ENCODE results near the gene HNRNPM.
"Not testable (repeated sequence)": the region's sequence is repeated elsewhere in the genome, so short reads cannot be mapped to it uniquely, and the experiment has no call there.

The HNRNPM gene

DNA sequence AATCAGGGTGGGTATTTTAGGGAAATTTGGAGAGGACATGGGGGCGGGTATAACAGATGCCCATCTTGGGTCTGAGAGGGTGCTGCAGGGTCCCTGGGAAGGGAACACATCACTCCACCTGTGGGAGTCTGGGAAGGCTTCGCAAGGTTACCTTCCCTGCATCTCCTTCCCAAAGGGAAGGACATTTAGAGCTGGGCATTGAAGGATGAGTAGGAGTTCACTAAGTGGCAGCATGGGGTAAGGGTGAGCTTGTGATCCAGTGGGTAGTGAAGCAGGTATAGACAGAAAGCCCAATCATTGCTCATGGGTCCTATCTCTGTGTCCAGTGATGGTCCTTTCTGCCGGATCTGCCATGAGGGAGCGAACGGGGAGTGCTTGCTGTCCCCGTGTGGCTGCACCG, 18.5 kb upstream of the HNRNPM start:
- FAIRE-seq (no peak), DNase-seq (ENCODE audit: low spot score) (no peak)

DNA sequence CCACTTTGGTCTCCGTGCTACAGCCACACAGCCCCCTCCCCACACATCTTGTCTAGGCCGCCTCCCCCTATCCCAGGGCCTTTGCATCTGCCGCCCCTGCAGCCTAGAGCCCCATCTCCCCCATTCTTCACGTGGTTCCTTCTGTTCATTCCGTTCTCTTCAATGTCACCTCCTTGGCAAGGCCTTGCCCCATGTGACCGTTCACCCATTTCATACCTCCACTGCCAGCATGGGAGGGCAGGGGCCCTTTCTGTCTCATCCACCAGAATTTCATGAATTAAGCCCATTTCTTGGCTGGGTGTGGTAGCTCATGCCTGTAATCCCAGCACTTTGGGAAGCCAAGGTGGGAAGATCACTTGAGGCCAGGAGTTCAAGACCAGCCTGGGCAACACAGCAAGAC, 15.7 kb upstream of the HNRNPM start:
- no peak for DNase-seq (ENCODE audit: low spot score)
- FAIRE-seq = no peak

DNA sequence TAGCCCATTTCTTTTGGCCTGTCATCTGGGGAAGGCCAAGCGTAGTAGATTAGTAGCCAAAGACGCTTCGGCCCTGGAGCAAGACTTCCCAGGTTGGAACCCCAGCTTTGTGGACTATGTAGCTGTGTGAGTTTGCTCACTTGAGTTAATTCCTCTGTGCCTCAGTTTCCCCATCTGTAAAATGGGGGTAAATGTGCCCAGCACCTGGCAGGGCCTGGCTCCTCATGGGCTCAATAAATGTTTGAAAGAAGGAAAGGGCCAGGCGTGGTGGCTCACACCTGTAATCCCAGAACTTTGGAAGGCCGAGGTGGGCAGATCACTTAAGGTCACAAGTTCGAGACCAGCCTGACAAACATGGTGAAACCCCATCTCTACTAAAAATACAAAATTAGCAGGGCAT, 14.9 kb upstream of the HNRNPM start:
- no peak for DNase-seq (ENCODE audit: low spot score)
- no peak for FAIRE-seq

DNA sequence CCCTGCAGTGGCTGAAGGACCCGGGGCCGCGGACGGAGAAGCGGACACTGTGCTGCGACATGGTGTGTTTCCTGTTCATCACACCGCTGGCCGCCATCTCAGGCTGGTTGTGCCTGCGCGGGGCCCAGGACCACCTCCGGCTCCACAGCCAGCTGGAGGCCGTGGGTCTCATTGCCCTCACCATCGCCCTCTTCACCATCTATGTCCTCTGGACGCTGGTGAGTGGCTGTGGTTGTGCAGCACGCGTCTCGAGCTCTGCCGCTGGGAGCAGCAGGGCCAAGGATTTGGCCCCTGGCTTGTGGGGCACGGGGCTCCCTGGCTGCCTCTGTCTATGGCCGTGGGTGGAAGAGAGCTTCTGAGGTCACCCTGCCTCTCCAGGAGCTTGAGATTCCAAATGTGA, 14.1 kb upstream of the HNRNPM start:
- no peak for DNase-seq (ENCODE audit: low spot score)
- no peak for FAIRE-seq

DNA sequence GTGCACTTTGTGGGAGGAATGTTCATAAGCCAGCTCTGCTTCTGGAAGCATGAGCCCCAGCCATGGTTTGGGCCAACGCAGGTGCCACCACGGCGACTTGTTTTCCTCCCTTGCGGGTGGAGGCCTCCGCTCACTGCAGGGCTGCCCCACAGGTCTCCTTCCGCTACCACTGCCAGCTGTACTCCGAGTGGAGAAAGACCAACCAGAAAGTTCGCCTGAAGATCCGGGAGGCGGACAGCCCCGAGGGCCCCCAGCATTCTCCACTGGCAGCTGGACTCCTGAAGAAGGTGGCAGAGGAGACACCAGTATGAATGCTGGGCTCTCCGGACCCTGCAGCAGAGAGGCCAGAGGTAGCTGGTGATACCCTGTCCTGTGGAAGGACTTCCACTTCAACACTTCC, 6.5 kb upstream of the HNRNPM start:
- DNase-seq (ENCODE audit: low spot score) (no peak), FAIRE-seq (no peak)

DNA sequence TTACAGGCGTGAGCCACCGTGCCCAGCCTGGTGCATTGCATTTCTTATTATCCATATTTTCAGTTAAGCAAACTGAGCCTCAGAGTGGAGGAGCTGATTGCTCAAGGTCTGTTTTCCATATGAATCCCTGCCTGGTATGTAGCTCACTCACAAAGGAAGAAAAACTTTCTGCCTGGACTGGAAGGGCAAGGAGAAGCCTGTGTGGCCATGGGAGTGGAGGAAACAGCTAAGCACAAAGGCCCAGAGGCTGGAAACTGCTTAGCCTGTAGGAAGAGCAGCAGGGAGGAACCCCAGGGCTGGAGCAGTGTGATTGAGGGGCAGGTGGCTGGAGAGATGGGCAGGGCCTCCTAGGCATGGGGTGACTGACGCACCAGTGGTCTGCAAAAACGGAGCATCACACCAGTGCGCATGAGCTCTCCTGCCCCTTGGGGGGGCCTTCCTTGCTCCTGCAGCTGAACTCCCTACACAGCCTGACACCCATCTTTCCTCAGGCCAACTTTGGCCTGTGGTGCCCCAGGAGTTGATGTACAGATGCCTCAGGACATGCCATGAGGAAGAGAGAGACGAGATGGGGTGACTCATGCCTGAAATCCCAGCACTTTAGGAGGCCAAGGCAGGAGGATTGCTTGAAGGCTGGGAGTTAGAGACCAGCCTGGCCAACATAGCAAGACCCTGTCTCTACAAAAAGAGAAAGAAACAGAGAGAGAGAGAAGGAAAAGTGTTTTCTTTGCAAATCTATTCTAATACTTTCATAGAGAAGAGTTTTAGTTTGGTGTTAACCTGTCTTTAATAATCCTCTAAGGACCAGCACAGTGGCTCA, 2.8 kb upstream of the HNRNPM start:
- FAIRE-seq (no peak), DNase-seq (ENCODE audit: low spot score) (no peak)

DNA sequence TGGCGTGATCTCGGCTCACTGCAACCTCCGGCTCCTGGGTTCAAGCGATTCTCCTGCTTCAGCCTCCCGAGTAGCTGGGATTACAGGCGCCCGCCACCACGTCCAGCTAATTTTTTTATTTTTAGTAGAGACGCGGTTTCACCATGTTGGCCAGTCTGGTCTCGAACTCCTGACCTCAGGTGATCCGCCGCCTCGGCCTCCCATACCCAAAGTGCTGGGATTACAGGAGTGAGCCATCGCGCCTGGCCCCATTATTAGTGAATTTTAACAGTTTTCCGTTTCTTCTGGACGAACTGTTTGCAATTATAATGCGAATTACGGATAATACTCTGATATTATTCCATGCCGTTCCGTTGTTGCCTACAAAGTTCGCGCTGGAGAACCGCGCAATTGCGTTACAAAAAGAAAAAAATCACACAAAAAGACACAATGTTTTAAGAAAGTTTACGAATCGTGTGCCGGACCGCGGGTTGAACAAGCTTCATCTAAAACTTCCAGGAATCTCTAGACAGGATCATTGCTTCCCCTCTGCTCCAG, 567 bp upstream of the HNRNPM start:
- FAIRE-seq = not testable (repeated sequence)

DNA sequence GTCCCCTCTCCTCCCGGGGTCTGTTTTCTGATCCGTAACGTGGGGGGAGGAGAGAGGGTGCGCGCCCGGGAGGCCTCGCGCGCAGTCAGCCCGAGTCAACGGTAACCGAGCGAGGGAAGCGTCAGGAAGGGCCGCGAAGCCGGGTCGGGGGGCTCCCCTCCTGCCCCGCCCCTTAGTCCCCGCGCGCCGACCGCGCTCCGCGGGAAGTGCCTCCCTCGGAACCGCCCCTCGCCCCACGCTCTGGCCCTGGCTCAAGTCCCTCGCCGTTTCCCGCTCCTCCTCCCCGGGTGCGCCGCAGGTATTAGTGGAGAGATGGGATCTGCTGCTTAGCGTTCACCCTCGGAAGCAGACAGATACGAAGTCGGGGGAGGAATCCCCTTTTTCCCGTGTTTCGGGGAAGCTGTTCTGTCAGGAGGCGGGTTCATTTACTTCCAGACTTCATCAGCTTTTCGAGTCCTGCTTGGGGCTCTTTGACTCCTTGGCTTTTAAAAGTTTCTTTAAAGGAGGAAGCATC, 770 bp downstream of the HNRNPM start:
- DNase-seq (ENCODE audit: low spot score) (no peak), FAIRE-seq (no peak)

More for the DNA sequence above, 567 bp upstream of the HNRNPM start:
- DNase-seq (ENCODE audit: low spot score) = not testable (repeated sequence)

DNA sequence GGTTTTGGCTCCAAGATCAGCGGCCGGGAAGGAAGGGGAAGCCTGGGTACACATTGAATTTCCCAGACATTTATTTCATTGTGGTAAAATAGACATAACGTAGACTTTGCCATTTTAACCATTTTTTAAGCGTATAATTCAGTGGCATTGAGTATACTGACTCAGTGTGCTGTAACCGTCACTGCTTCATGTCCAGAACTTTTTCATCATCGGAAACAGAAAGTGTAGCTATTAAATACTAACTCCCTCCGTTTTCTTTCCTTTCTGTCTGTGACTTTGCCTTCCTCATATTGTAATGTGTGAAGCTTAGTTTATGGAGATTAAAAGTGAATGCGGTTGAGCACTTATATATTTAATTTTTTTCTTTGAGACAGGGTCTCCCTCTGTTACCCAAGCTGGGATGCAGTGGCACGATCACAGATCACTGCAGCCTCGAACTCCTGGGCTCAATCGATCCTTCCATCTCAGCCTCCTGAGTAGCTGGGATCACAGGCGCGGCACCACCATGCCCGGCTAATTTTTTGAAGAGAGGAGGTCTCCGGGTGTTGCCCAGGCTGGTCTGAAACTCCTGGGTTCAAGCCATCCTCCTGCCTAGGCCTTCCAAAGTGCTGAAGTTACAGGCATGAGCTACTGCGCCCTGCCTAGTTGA, 1.4 kb downstream of the HNRNPM start:
- DNase-seq (ENCODE audit: low spot score) (no peak), FAIRE-seq (no peak)

DNA sequence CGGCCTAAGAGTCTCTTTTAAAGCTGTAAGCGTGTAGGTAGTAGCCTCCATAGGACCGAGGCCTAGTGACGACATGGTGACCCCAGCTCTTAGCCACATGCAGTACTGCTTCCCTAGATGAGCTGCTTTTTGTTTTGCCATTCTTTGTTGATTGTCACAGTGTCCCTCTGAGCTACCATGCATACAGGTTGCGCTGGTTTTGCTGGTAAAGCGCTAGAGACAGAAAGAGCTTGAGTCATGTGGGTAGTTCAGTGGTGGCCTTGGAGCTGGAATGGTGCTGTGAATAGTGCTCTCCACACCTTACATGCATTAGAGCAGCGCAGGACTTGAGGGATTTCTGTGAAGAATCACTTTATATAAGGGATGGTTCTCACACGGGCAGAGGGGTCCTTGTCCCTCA, 5.1 kb downstream of the HNRNPM start:
- no peak for FAIRE-seq
- no peak for DNase-seq (ENCODE audit: low spot score)

DNA sequence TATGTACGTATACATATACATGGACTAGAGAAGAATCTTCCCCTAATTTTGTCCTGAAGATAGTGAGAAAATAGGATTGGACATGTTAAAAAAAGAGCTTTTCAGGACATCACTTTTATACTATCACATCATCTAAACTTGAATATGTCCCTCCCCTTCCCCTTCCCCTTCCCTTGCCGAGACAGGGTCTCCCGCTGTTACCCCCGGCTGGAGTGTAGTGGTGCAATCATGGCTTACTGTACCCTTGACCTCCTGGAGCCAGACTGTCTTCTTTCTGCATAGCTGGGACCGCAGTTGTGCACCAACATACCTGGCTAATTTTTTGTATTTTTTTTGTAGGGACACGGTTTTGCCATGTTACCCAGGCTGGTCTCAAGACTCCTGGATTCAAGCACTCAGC, 6.6 kb downstream of the HNRNPM start:
- no peak for FAIRE-seq
- DNase-seq (ENCODE audit: low spot score) = no peak

DNA sequence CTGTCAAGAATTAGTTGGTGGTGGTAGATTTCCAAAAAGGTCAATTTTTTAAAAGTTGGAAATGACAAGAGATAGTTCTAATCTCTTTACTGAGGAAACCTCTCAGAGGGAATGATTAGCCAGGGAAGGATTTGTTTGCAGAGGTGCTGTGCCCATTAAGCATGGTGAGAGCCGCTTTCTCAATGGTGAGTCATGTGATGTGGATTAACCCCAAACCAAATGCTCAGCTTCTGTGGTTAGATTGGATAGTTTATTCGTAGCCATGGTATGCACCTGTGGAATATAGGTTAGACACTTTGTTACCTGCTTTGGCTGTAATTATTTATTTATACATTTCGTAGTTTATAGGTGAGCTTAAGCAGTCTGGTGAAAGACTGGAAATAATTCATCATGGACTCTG, 7.1 kb downstream of the HNRNPM start:
- peak; percentile 63 for DNase-seq (ENCODE audit: low spot score)

DNA sequence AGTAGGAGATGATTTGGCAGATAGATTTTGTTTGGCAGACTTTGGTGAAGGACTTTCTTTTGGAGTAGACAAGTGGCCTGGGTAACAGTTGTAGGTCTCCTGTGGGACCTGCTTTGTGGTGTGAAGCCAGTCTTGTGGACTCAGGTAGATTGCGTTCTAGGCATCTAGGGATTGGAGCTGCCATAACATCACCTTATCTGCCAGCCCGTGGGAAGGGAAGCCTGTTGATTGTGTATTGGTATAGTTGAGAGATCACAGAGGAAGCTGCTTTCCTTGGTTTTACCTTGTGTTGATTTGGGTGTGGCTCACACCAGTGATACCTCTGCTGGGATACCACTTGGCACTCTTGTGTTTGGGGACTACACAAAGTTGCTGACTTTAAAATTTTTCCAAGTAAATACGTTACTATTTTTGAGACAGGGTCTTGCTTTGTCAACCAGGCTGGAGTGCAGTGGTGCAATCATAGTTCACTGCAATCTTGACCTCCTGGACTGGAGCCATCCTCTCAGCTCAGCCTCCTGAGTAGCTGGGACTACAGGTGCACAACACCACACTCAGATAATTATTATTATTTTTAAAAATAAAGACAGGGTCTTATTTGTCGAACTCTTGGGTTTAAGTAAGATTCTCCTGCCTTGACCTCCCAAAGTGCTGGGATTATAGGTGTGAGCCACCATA, 7.8 kb downstream of the HNRNPM start:
- DNase-seq (ENCODE audit: low spot score) = no peak
- FAIRE-seq = no peak

More for the DNA sequence above, 7.1 kb downstream of the HNRNPM start:
- peak; percentile 95 for FAIRE-seq

DNA sequence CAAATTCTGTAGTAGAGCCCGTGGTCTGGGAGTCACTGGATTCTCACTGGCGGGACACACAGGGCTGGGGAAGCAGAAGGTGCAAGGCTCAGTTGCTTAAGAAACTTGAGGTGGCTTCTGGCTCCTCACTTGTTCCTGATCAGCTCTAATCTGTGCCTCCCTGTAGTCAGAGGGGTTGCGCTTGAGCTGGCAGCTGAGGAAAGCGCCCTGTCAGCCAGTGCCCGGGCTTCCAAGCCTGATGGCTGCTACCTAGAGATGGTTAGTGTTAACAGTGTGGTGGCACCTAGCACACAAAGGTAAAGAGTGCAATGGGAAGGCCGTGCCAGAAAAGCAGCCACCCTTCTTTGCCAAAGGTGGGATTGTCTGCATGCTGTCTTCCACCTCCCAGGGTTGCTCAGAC, 8.8 kb downstream of the HNRNPM start:
- FAIRE-seq (no peak), DNase-seq (ENCODE audit: low spot score) (no peak)

DNA sequence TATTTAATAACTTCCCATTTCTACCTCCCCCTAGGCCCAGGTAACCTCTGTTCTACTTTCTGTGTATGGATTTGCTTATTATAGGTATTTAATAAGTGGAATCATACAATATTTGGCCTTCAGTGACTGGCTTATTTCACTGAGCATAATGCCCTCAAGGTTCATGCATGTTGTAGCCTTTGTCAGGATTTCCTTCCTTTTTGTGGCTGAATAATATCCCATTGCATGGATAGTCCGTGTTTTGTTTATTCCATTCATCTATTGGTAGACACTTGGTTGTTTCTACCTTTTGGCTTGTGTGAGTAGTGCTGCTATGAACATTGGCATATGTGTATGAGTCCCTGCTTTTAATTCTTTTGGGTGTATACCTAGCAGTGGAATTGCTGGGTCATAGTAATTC, 9.4 kb downstream of the HNRNPM start:
- DNase-seq (ENCODE audit: low spot score) = no peak
- FAIRE-seq = no peak

DNA sequence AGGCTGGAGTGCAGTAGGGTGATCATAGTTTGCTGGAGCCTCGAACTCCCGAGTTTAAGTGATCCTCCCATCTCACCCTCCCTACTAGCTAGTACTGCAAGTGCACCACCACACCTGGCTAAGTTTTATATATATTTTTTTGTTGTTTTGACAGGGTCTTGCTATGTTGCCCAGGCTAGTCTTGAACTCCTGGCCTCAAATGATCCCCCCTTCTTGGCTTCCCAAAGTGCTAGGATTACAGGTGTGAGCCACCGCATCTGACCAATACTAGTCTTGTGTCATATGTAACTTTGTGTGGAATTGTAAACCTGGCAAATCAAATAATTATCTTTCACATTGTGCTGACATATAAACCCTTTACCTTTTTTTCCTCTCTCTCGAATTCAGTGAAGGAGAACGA, 10.2 kb downstream of the HNRNPM start:
- no peak for FAIRE-seq
- no peak for DNase-seq (ENCODE audit: low spot score)

DNA sequence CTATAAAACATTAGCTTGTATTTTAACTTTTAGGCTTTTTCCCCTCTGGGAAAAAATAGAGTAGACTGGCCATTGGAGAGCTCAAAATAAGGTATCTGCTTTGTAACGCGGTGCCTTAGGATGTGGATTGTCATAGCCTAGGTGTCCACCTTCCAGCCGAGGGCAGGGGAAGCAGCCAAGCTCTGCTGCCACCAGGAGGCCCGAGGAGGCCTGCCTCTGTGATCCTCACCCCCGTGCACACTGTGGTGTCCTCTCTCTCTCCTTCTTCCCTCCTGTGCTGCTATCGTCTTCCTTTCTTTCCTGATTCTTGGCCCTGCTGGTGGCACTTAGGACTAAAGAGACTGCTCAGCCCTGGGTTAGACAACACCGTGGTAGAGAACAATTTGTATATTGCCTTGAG, 11.3 kb downstream of the HNRNPM start:
- no peak for FAIRE-seq
- no peak for DNase-seq (ENCODE audit: low spot score)

DNA sequence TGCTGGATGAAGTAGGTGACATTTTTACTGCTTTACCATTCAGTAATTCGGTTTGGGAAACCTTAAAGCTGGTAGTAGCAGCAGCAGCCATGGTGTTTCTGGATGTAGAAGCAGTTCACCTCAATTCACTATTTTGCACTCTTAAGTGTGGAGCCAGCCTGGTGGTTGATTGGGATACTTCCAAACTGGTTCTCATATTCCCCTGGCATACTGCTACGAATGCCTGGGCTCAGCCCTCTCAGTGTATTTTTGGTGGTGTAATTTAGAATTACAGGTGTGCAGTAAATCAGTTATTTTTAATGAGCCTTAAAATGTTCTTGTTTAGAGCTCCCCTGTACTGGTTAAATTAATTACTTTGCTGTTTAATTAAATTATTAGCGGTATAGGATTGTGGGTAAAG, 12.4 kb downstream of the HNRNPM start:
- FAIRE-seq = no peak
- no peak for DNase-seq (ENCODE audit: low spot score)

DNA sequence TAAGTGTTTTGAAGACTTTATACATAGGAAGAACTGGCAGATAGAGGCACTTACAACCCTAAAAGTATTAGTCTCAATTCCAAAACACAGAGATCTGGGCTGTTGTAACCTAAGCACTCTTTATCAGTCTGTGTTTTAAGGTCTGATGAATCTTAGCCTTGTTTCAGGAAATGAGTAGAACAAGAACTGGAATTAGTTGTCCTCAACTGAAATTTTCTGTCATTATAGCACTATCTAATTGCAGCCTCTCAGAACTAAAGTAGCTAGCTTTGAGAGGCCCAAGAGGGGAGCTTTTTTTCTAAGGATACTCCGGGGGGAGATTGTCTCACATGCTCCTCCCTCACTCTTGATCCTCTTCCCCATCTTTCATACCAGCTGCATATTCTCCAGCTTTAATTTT, 13.1 kb downstream of the HNRNPM start:
- DNase-seq (ENCODE audit: low spot score) (no peak), FAIRE-seq (no peak)

DNA sequence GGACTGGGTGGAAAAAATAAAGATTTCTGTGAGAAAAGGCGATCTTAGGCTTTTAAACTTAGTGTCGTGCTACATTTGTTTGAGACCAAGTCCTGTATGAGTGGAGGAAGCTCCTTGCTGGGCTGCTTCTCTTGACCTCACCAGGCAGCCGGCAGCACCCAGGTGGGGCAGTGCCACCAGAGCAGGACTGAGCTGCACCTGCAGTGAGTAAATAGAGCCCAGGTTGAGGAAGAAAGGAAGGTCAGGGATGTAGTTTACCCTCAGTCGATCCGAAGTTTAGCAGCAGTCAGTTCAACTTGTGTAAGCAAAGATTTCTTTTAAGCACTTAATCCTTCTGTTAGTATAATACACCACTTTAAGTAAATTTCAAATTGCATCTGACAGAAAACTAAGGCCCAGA, 13.6 kb downstream of the HNRNPM start:
- FAIRE-seq = no peak
- DNase-seq (ENCODE audit: low spot score) = no peak

DNA sequence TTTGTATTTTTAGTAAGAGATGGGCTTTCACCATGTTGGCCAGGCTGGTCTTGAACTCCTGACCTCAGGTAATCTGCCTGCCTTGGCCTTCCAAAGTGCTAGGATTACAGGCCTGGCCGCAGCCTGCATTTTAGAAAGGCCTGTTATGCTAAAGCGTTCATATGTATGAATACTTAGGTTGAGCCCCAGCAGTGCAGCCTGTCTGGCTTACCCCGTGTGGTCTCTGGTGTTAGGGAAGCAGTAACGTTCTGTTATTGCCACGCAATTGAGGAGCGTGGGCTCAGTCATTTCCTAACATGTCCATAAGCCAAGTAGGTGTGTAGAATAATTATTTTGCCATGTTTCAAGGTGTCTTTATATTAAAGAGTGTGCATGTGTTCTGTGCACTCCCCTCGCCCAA, 14.3 kb downstream of the HNRNPM start:
- no peak for FAIRE-seq

More for the DNA sequence above, 14.3 kb downstream of the HNRNPM start:
- DNase-seq (ENCODE audit: low spot score) = no peak
